B cell (primary cell): ENCODE measurements around the gene MMP11.

Source experiments
- CTCF ChIP-seq: fragments of 200-600 bp; IDR thresholded peaks from one replicate; pipeline ENCODE4 v1.8.0; 2022; ENCODE audit warnings: antibody characterized with exemption, mild to moderate bottlenecking
- EZH2 ChIP-seq: IDR thresholded peaks from 2 replicates; pipeline ENCODE4 v1.6.1; 2012; ENCODE audit warnings: borderline replicate concordance, low read depth, mild to moderate bottlenecking, moderate library complexity, low read length; ENCODE audit not compliant: insufficient read depth, poor library complexity, severe bottlenecking

- no peak for TF ChIP-seq CTCF
- TF ChIP-seq EZH2: no peak
Measured at GRCh38 chr22:23742505-23743264, 30.0 kb upstream of the MMP11 start.
